Smooth muscle cell (in vitro differentiated cells): Measurements from ENCODE around the gene EXOC1. TPM values are rescaled to one million over a fixed set of nuclear protein-coding genes. Genes with fewer than 3 reads are reported as not detected.

Source experiments
- DNase-seq: peaks from one replicate; lab custom pipeline; 2025; ENCODE audit not compliant: unreplicated experiment; lab: John Stamatoyannopoulos, UW
- H2AFZ ChIP-seq: fragments of 200-600 bp; sonication (generic); 2 replicates; pipeline ENCODE4 v1.6.0; 2016; ENCODE audit warnings: antibody characterized with exemption, low read depth, mild to moderate bottlenecking
- H3F3A ChIP-seq: fragments of 200-600 bp; sonication (generic); 2 replicates; pipeline ENCODE4 v1.6.0; 2017; ENCODE audit warnings: antibody characterized with exemption, low read depth
- H3K27ac ChIP-seq: fragments of 200-600 bp; sonication (generic); 2 replicates; pipeline ENCODE4 v1.5.1; 2016; ENCODE audit warnings: low read depth, mild to moderate bottlenecking
- H3K27me3 ChIP-seq: fragments of 200-600 bp; sonication (generic); 2 replicates; pipeline ENCODE4 v1.6.1; 2016; ENCODE audit warnings: low read depth, mild to moderate bottlenecking
- H3K36me3 ChIP-seq: fragments of 200-600 bp; sonication (generic); 2 replicates; pipeline ENCODE4 v1.5.1; 2016; ENCODE audit warnings: low read depth
- H3K4me1 ChIP-seq: fragments of 200-600 bp; sonication (generic); 2 replicates; pipeline ENCODE4 v1.5.1; 2016; ENCODE audit warnings: low read depth
- H3K4me2 ChIP-seq: fragments of 200-600 bp; sonication (generic); 2 replicates; pipeline ENCODE4 v1.6.0; 2016; ENCODE audit warnings: mild to moderate bottlenecking
- H3K4me3 ChIP-seq: fragments of 200-600 bp; sonication (generic); 2 replicates; pipeline ENCODE4 v1.5.1; 2016; ENCODE audit warnings: mild to moderate bottlenecking
- H3K79me2 ChIP-seq: fragments of 200-600 bp; sonication (generic); 2 replicates; pipeline ENCODE4 v1.6.0; 2016; ENCODE audit warnings: low read depth, mild to moderate bottlenecking
- H3K9ac ChIP-seq: fragments of 200-600 bp; sonication (generic); 2 replicates; pipeline ENCODE4 v1.6.0; 2016; ENCODE audit warnings: low read depth
- H3K9me3 ChIP-seq: fragments of 200-600 bp; sonication (generic); replicated peaks from 2 replicates; pipeline ENCODE4 v1.5.1; 2016; ENCODE audit warnings: low read depth
- H4K20me1 ChIP-seq: fragments of 200-600 bp; sonication (generic); 2 replicates; pipeline ENCODE4 v1.6.0; 2016; ENCODE audit warnings: low read depth
- WGBS: methylation state at CpG from one replicate; pipeline ENCODE4 v1.1.7; 2016; ENCODE audit warnings: low lambda C conversion rate; 5-methylcytosine and 5-hydroxymethylcytosine counted together
- polyA plus RNA-seq: library from polyadenylated mRNA; unstranded; fragments of >200 nt; fragmentation: Nextera tagmentation; extraction: Ambion mirVana; gene quantifications from 2 replicates; pipeline ENCODE4 v1.2.1, GENCODE V29; 2016
- total RNA-seq: library from RNA; depleted of rRNA; stranded (reverse); fragments of >200 nt; gene quantifications from 2 replicates; pipeline ENCODE4 v1.2.3, GENCODE V29; 2014
- TF ChIP-seq, protein P1 (sequence below): fragments of 200-600 bp; sonication (generic); IDR thresholded peaks from 2 replicates; pipeline ENCODE4 v1.5.1; 2017; ENCODE audit warnings: borderline replicate concordance, mild to moderate bottlenecking, antibody characterized with exemption; ENCODE audit not compliant: insufficient read depth, poor library complexity, severe bottlenecking

EXOC1 gene
- total and polyA plus RNA-seq, 2 experiments from 2014 or later: 18.5 to 34.2 TPM

DNA sequence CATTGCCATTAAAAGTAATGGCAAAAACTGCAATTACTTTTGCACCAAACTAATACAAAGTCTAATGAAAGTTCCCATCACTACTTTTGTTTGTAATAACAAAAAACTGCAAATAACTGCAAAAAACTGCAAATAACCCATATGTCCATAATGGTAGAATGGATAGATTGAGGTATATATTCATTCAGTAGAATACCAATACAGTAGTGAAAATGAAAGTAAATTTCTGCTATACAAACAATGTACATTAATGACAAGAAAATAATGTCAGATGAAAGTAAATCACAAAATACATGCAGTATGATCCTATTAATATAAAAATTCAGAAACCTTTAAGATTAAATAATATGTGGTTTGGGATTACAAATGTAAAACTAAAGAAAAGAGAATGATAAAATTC is 54.0 kb downstream of the EXOC1 start:
- TF ChIP-seq, protein P1, sequence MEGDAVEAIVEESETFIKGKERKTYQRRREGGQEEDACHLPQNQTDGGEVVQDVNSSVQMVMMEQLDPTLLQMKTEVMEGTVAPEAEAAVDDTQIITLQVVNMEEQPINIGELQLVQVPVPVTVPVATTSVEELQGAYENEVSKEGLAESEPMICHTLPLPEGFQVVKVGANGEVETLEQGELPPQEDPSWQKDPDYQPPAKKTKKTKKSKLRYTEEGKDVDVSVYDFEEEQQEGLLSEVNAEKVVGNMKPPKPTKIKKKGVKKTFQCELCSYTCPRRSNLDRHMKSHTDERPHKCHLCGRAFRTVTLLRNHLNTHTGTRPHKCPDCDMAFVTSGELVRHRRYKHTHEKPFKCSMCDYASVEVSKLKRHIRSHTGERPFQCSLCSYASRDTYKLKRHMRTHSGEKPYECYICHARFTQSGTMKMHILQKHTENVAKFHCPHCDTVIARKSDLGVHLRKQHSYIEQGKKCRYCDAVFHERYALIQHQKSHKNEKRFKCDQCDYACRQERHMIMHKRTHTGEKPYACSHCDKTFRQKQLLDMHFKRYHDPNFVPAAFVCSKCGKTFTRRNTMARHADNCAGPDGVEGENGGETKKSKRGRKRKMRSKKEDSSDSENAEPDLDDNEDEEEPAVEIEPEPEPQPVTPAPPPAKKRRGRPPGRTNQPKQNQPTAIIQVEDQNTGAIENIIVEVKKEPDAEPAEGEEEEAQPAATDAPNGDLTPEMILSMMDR: no peak
- Histone ChIP-seq H3K27ac (no peak overlapping the region), H3F3A (no peaks in the 10 kb centered on the region), H4K20me1 (no peaks in the 10 kb centered on the region), H2AFZ (no peak overlapping the region), H3K9me3 (no peaks in the 10 kb centered on the region), H3K27me3 (no peaks in the 10 kb centered on the region), H3K36me3 (no peaks in the 10 kb centered on the region), H3K4me2 (no peak overlapping the region), H3K4me1 (no peaks in the 10 kb centered on the region), H3K4me3 (no peak overlapping the region), H3K9ac (no peak overlapping the region), H3K79me2 (no peaks in the 10 kb centered on the region)
- no peak for DNase-seq

DNA sequence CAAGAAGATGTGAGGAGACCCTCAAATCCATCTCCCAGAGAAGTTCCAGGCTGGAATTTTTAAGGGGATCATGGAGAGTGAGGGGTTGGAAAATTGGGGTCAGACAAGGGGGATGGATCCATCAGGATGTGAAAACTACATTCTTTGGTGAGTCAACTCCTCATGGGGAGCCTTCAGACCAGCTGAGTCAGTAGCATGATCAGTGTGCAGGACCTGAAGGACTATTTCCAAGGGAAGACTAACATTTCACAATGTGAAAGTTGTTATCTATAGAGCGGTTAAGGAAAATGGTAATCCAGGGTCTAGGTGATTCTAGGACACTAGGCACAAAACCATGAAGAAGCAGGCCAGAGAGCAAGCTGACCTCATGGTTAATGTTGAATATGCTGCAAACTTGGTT is 56.7 kb downstream of the EXOC1 start:
- no peak overlapping the region for H2AFZ ChIP-seq
- H3K36me3 ChIP-seq: no peaks in the 10 kb centered on the region
- H3K4me2 ChIP-seq: no peak overlapping the region
- H3K27me3 ChIP-seq: no peaks in the 10 kb centered on the region
- WGBS: 74% methylated on average over 1 of the region's 1 CpG
- TF ChIP-seq, protein P1: no peak
- no peak overlapping the region for H3K27ac ChIP-seq
- H3K79me2 ChIP-seq: no peaks in the 10 kb centered on the region
- H3K9me3 ChIP-seq: no peaks in the 10 kb centered on the region
- no peak for DNase-seq
- H3K9ac ChIP-seq: no peak overlapping the region
- no peaks in the 10 kb centered on the region for H4K20me1 ChIP-seq
- H3K4me1 ChIP-seq: no peaks in the 10 kb centered on the region
- no peak overlapping the region for H3K4me3 ChIP-seq
- no peaks in the 10 kb centered on the region for H3F3A ChIP-seq

DNA sequence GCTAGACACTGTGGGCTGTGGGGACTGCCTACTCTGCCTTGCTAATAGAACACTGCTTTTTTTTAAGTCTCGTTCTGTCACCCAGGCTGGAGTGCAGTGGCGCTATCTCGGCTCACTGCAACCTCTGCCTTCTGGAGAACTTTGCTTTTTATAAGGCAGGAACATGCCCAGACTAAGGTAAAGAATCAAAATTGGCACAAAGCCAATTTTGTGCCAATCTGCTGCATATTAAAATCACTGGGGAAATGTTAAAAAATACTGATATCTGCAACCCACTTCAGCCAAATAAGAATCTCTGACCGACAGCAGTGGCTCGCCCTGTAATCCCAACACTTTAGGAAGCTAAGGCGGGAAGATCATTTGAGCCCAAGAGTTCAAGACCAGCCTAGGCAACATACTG is 58.8 kb downstream of the EXOC1 start:
- no peak overlapping the region for H3K4me3 ChIP-seq
- H3K36me3 ChIP-seq: no peaks in the 10 kb centered on the region
- TF ChIP-seq, protein P1: no peak
- no peaks in the 10 kb centered on the region for H3K79me2 ChIP-seq
- H3K4me2 ChIP-seq: no peak overlapping the region
- 89% methylated on average over 6 of the region's 6 CpGs for WGBS
- H4K20me1 ChIP-seq: no peaks in the 10 kb centered on the region
- H3K27me3 ChIP-seq: no peaks in the 10 kb centered on the region
- no peaks in the 10 kb centered on the region for H3F3A ChIP-seq
- no peak overlapping the region for H3K9ac ChIP-seq
- H3K9me3 ChIP-seq: no peaks in the 10 kb centered on the region
- no peaks in the 10 kb centered on the region for H3K4me1 ChIP-seq
- no peak for DNase-seq
- H3K27ac ChIP-seq: no peak overlapping the region
- H2AFZ ChIP-seq: no peak overlapping the region

DNA sequence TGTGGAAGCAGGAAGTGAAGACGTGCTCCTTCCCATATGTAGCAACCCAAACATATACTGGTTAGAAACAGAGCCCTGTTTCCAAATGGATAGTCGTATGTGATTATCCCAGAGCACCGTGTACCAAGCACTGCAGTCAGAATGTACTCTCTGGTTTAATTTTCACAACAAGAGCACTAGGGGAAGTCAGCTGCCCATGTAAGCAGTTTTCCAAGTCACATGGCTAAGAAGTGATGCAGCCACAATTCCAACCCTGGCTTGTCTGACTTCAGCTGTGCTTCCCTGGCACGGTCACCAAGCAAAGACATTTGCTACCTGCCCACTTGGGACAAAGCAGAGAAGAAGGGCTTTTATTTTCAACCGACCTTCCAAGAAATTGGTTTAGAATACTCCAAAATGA is 67.1 kb downstream of the EXOC1 start:
- 90% methylated on average over 5 of the region's 5 CpGs for WGBS
- no peaks in the 10 kb centered on the region for H3K79me2 ChIP-seq
- H3K4me2 ChIP-seq: no peak overlapping the region

More for the DNA sequence above, 67.1 kb downstream of the EXOC1 start:
- no peaks in the 10 kb centered on the region for H4K20me1 ChIP-seq
- H3K27me3 ChIP-seq: no peaks in the 10 kb centered on the region
- TF ChIP-seq, protein P1: no peak
- no peaks in the 10 kb centered on the region for H3K4me1 ChIP-seq
- no peak overlapping the region for H3K9ac ChIP-seq
- H3K36me3 ChIP-seq: no peaks in the 10 kb centered on the region
- no peaks in the 10 kb centered on the region for H3K9me3 ChIP-seq
- no peaks in the 10 kb centered on the region for H3F3A ChIP-seq
- no peak overlapping the region for H2AFZ ChIP-seq
- no peak for DNase-seq
- H3K27ac ChIP-seq: no peak overlapping the region
- H3K4me3 ChIP-seq: no peak overlapping the region
